ENCODE results near the gene STX16. TPM values are rescaled to one million over a fixed set of nuclear protein-coding genes. Genes with fewer than 3 reads are reported as not detected.

STX16 gene
- total RNA-seq, 1 experiment from 2014 or later, result 97.0 TPM

- no peak overlapping the region for H3K27ac Mint-ChIP-seq (ENCODE audit: unreplicated experiment)
- peak in 1 of 2 experiments; percentile 39 for DNase-seq
- peaks cover 17% of the 10 kb centered on the region for H3K27me3 Mint-ChIP-seq (ENCODE audit: insufficient read depth, unreplicated experiment)
- Histone ChIP-seq H3K36me3 (ENCODE audit: control insufficient read depth, insufficient read depth, low read length) (no peaks in the 10 kb centered on the region), H3K9me3 (no peaks in the 10 kb centered on the region), H3K4me3 (ENCODE audit: low read depth, low read length) (no peak overlapping the region), H3K4me1 (no peaks in the 10 kb centered on the region), H3K27me3 (replicated peaks; ENCODE audit: control insufficient read depth, insufficient read depth, low read length) (no peaks in the 10 kb centered on the region; the same call in none of the 2 replicates)
- H3K36me3 Mint-ChIP-seq (ENCODE audit: insufficient read depth, unreplicated experiment), result no peaks in the 10 kb centered on the region
- no peak overlapping the region for H3K4me3 Mint-ChIP-seq (ENCODE audit: unreplicated experiment)
- no TSS peak for BruUV-seq (replicated peaks)
- ChIA-PET CTCF (interaction anchor here (2.2 kb wide), 1 partner anchor 14 kb away, joined by 11 read pairs; the partner anchor contains the start of gene STX16), POLR2A (interaction anchor here (0.6 kb wide), 1 partner anchor 174 kb away, joined by 6 read pairs; no protein-coding TSS in a partner anchor)
- no peaks in the 10 kb centered on the region for H3K9me3 Mint-ChIP-seq (ENCODE audit: unreplicated experiment)
- intact Hi-C loops (cut with micrococcal nuclease; ENCODE audit: unreplicated experiment), result loop anchor here (5.0 kb wide), 2 partner anchors 65 to 155 kb away; no protein-coding TSS in a partner anchor
- H3K4me1 Mint-ChIP-seq (ENCODE audit: low read depth, unreplicated experiment), result no peaks in the 10 kb centered on the region
- TF ChIP-seq CTCF (IDR thresholded peaks at IDR 0.05; ENCODE audit: insufficient read depth in 1 of 2, low read depth in 1 of 2, low read length in 1 of 2, severe bottlenecking in 1 of 2, unreplicated experiment in 1 of 2), result no peak
Measured at GRCh38 chr20:58637466-58638213, 13.4 kb upstream of the STX16 start.

- Histone ChIP-seq H3K4me1 (no peaks in the 10 kb centered on the region), H3K36me3 (ENCODE audit: control insufficient read depth, insufficient read depth, low read length) (no peaks in the 10 kb centered on the region), H3K9me3 (no peaks in the 10 kb centered on the region), H3K27me3 (replicated peaks; ENCODE audit: control insufficient read depth, insufficient read depth, low read length) (no peaks in the 10 kb centered on the region; the same call in none of the 2 replicates), H3K4me3 (ENCODE audit: low read depth, low read length) (no peak overlapping the region)
- H3K4me1 Mint-ChIP-seq (ENCODE audit: low read depth, unreplicated experiment), result no peaks in the 10 kb centered on the region
- no peak overlapping the region for H3K4me3 Mint-ChIP-seq (ENCODE audit: unreplicated experiment)
- ChIA-PET POLR2A (interaction anchor here (0.6 kb wide), 1 partner anchor 175 kb away, joined by 6 read pairs; no protein-coding TSS in a partner anchor), CTCF (no interaction called here)
- DNase-seq, result peak in 1 of 2 experiments; percentile 34
- H3K27me3 Mint-ChIP-seq (ENCODE audit: insufficient read depth, unreplicated experiment), result peaks cover 20% of the 10 kb centered on the region
- BruUV-seq (replicated peaks), result no TSS peak
- no peaks in the 10 kb centered on the region for H3K9me3 Mint-ChIP-seq (ENCODE audit: unreplicated experiment)
- no peak for TF ChIP-seq CTCF (IDR thresholded peaks at IDR 0.05; ENCODE audit: insufficient read depth in 1 of 2, low read depth in 1 of 2, low read length in 1 of 2, severe bottlenecking in 1 of 2, unreplicated experiment in 1 of 2)
- intact Hi-C loops (cut with micrococcal nuclease; ENCODE audit: unreplicated experiment), result loop anchor here (5.0 kb wide), 2 partner anchors 66 to 156 kb away; no protein-coding TSS in a partner anchor
- H3K27ac Mint-ChIP-seq (ENCODE audit: unreplicated experiment), result no peak overlapping the region
- no peaks in the 10 kb centered on the region for H3K36me3 Mint-ChIP-seq (ENCODE audit: insufficient read depth, unreplicated experiment)
Measured at GRCh38 chr20:58638467-58639181, 12.5 kb upstream of the STX16 start.
